Lower lobe of right lung (tissue), 2 donors: ENCODE results near the gene NBPF6. TPM values are rescaled to one million over a fixed set of nuclear protein-coding genes. Genes with fewer than 3 reads are reported as not detected.

Source experiments
- ATAC-seq, 2 donors: fragments of 200-7000 bp; cut with Tn5 transposase; one replicate each; pipeline ENCODE4 v1.9.1; 2020 to 2022; ENCODE audit warnings: mild to moderate bottlenecking in 2 of 2, moderate library complexity in 2 of 2
- DNase-seq: peaks from one replicate; pipeline ENCODE4 v3.0.0-alpha.2; 2020
- H3K27ac ChIP-seq: fragments of 200-600 bp; one replicate; pipeline ENCODE4 v1.8.0; 2022
- H3K27me3 ChIP-seq: fragments of 200-600 bp; one replicate; pipeline ENCODE4 v1.8.0; 2022; ENCODE audit warnings: low read depth
- H3K36me3 ChIP-seq: fragments of 200-600 bp; one replicate; pipeline ENCODE4 v1.8.0; 2022; ENCODE audit warnings: mild to moderate bottlenecking
- H3K4me1 ChIP-seq: fragments of 200-600 bp; one replicate; pipeline ENCODE4 v1.8.0; 2022
- H3K4me3 ChIP-seq: fragments of 200-600 bp; one replicate; pipeline ENCODE4 v1.8.0; 2022; ENCODE audit warnings: mild to moderate bottlenecking
- H3K9me3 ChIP-seq: fragments of 200-600 bp; one replicate; pipeline ENCODE4 v1.8.0; 2022
- intact Hi-C: fragments of 100-400 bp; cut with DNase I; formaldehyde crosslinking; loops from one replicate; pipeline ENCODE4 v1.11.0; 2022
- total RNA-seq: library from RNA; stranded (reverse); fragmentation: NEBNext Ultra II Directional; extraction: Animal tissue kit (Norgen Biotek cat#: 25700); gene quantifications from one replicate; pipeline ENCODE4 v1.2.1, GENCODE V29; 2021
- TF ChIP-seq, protein P1 (sequence below): fragments of 200-600 bp; IDR thresholded peaks from one replicate; pipeline ENCODE4 v1.8.0; 2022; ENCODE audit warnings: antibody characterized with exemption, mild to moderate bottlenecking
- donor health status: DM: no; HTN: yes; CAD: no; lungs with severe emphysema.

Gene NBPF6
- total RNA-seq, 1 donor from 2014 or later, result not detected

DNA sequence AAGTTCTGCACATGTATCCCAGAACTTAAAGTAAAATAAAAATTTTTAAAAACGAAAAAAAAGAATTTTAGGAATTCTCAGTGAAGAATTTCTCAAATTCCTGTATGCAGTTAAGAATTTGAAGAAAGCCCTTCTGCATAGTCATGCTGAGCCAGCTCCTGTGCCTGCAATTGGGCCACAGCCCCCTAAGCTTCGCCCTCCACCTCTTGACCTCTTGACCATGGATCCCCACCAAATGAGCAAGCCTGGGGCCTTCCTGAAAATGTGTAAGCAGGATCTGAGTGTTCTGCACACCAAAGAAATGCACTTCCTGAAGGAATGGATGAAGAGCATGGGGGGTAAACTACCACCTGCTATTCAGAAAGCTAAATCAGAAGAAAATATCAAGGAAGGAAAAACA, 52.0 kb downstream of the NBPF6 start:
- DNase-seq, result no peak
- ATAC-seq, result no peak
- H3K36me3 ChIP-seq, result no peaks in the 10 kb centered on the region
- intact Hi-C loops, result no loop called here
- no peak overlapping the region for H3K4me3 ChIP-seq
- H3K27ac ChIP-seq, result no peak overlapping the region
- no peaks in the 10 kb centered on the region for H3K4me1 ChIP-seq
- no peaks in the 10 kb centered on the region for H3K27me3 ChIP-seq
- no peaks in the 10 kb centered on the region for H3K9me3 ChIP-seq
- TF ChIP-seq, protein P1, sequence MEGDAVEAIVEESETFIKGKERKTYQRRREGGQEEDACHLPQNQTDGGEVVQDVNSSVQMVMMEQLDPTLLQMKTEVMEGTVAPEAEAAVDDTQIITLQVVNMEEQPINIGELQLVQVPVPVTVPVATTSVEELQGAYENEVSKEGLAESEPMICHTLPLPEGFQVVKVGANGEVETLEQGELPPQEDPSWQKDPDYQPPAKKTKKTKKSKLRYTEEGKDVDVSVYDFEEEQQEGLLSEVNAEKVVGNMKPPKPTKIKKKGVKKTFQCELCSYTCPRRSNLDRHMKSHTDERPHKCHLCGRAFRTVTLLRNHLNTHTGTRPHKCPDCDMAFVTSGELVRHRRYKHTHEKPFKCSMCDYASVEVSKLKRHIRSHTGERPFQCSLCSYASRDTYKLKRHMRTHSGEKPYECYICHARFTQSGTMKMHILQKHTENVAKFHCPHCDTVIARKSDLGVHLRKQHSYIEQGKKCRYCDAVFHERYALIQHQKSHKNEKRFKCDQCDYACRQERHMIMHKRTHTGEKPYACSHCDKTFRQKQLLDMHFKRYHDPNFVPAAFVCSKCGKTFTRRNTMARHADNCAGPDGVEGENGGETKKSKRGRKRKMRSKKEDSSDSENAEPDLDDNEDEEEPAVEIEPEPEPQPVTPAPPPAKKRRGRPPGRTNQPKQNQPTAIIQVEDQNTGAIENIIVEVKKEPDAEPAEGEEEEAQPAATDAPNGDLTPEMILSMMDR, result no peak

DNA sequence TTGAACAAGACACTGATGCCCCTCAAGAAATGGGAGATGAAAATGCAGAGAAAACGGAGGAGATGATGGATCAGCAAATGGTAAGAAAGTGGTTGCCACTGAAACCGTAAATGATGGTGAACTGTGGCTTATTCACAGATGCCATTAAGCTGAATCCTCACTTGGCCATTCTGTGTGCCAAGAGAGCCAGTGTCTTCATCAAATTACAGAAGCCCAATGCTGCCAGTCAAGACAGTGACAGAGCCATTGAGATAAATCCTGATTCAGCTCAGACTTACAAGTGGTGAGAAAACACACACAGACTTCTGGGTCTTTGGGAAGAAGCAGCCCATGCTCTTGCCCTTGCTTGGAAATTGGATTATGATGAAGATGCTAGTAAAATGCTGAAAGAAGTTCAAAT, 52.5 kb downstream of the NBPF6 start:
- Histone ChIP-seq H3K4me1 (no peaks in the 10 kb centered on the region), H3K9me3 (no peaks in the 10 kb centered on the region), H3K27ac (no peak overlapping the region), H3K27me3 (no peaks in the 10 kb centered on the region), H3K4me3 (no peak overlapping the region), H3K36me3 (no peaks in the 10 kb centered on the region)
- intact Hi-C loops, result no loop called here
- ATAC-seq (no peak), DNase-seq (no peak)
- TF ChIP-seq, protein P1, result no peak

DNA sequence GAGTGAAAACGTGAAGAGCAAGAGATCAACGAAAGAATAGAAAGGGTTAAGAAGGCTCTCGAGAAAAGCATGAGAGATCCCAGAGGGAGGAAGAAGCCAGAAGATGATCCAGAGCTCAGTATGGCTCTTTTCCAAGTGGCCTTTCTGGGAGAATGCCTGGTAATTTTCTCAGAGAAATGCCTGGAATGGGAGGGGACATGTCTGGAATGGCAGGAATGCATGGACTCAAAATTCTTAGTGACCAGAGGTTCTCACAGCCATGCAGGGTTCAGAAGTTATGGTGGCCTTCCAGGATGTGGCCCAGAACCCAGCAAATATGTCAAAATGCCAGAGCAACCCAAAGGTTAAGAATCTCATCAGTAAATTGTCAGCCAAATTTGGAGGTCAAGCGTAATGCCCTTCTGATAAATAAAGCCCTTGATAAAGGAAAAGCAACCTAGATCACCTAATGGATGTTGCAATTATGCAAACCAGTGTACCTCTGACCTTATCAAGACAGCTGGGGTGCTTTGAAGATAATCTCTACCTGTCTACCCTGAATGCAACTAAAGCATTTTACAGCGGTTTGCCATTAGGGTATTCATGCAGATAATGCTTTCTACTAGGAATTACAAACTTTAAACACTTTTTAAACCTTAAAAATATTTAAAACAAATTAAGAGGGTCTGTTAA, 53.1 kb downstream of the NBPF6 start:
- ATAC-seq, result peak in 1 of 2 donors; percentile 34

GRCh38 chr1:108504447-108504846, 54.3 kb downstream of the NBPF6 start:
- TF ChIP-seq, protein P1, result no peak
- H3K4me3 ChIP-seq, result no peak overlapping the region
- ATAC-seq (no peak), DNase-seq (no peak)
- no peaks in the 10 kb centered on the region for H3K4me1 ChIP-seq
- intact Hi-C loops, result no loop called here
- H3K27ac ChIP-seq, result no peak overlapping the region
- no peaks in the 10 kb centered on the region for H3K27me3 ChIP-seq
- no peaks in the 10 kb centered on the region for H3K9me3 ChIP-seq
- H3K36me3 ChIP-seq, result no peaks in the 10 kb centered on the region

More for the DNA sequence above, 53.1 kb downstream of the NBPF6 start:
- intact Hi-C loops, result no loop called here
- Histone ChIP-seq H3K27ac (no peak overlapping the region), H3K9me3 (no peaks in the 10 kb centered on the region), H3K4me3 (no peak overlapping the region), H3K36me3 (no peaks in the 10 kb centered on the region), H3K4me1 (no peaks in the 10 kb centered on the region), H3K27me3 (no peaks in the 10 kb centered on the region)
- TF ChIP-seq, protein P1, result no peak
- no peak for DNase-seq

- Histone ChIP-seq H3K9me3 (no peaks in the 10 kb centered on the region), H3K36me3 (no peaks in the 10 kb centered on the region), H3K27me3 (no peaks in the 10 kb centered on the region), H3K4me3 (no peak overlapping the region), H3K4me1 (no peaks in the 10 kb centered on the region), H3K27ac (no peak overlapping the region)
- TF ChIP-seq, protein P1, result no peak
- DNase-seq, result no peak
- ATAC-seq, result no peak
- intact Hi-C loops, result no loop called here
Observed at GRCh38 chr1:108505763-108506070, 55.6 kb downstream of the NBPF6 start.
